GM18511 (cell line): Measurements from ENCODE around the gene TOMM40.
"Not testable (repeated sequence)": the region's sequence is repeated elsewhere in the genome, so short reads cannot be mapped to it uniquely, and the experiment has no call there.

Experiments
- ATAC-seq: cut with Tn5 transposase; IDR thresholded peaks from one replicate; pipeline ENCODE4 v1.9.1; 2021; ENCODE audit warnings: mild to moderate bottlenecking, moderate library complexity; ENCODE audit not compliant: unreplicated experiment

The TOMM40 gene

GRCh38 chr19:44924243-44924725 lies 33.2 kb downstream of the TOMM40 start:
- no peak for ATAC-seq

GRCh38 chr19:44925114-44925891 lies 34.2 kb downstream of the TOMM40 start:
- no peak for ATAC-seq

DNA sequence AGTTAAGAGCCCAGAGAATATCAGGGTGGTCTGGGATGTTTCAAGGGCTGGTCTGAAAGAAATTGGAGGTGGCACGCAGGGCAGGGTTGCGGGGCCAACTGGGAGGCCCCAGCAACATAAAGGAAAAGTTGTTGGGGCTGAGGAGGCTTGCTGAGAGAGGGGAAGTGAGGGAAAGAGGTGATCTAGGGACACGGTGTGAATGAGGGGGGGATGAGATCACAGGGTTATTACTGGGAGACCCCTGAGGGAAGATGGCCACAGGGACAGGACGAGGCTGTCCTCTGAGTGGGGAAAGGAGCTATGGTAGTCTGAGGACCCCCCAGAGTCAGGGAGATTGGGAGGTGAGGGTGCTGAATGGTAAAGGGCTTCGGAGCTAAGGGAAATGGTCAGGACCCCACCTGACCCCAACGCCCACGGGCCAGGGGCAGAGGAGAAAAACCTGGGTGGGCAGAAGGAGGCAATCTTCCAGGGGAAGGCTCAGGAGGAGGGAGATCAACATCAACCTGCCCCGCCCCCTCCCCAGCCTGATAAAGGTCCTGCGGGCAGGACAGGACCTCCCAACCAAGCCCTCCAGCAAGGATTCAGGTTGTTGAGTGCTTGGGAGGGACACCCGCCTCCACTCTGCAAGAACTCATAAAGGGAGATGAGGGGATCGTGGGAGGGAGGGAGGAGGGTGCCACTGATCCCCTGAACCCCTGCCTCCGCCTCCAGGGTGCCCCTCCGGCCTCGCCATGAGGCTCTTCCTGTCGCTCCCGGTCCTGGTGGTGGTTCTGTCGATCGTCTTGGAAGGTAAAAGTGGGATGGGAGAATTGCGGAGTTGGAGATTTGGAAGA lies 35.4 kb downstream of the TOMM40 start:
- ATAC-seq: not testable (repeated sequence)

DNA sequence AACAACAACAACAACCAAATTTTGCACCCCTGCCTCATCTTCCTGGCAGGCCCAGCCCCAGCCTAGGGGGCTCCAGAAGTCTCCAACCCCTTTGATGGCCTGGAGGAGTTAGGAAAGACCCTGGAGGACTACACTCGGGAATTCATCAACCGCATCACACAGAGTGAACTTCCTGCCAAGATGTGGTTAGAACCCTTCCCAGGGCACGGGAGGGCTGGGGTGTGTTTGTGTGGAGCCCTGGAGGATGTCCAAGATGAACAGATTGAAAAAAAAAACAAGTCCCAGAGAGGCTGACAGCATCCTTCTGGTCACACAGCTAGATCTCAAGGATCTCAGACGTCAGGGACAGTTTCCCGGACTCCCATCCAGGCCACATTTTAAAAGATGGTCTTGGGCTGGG lies 36.7 kb downstream of the TOMM40 start:
- ATAC-seq: no peak

GRCh38 chr19:44930088-44930487 lies 39.0 kb downstream of the TOMM40 start:
- no peak for ATAC-seq

DNA sequence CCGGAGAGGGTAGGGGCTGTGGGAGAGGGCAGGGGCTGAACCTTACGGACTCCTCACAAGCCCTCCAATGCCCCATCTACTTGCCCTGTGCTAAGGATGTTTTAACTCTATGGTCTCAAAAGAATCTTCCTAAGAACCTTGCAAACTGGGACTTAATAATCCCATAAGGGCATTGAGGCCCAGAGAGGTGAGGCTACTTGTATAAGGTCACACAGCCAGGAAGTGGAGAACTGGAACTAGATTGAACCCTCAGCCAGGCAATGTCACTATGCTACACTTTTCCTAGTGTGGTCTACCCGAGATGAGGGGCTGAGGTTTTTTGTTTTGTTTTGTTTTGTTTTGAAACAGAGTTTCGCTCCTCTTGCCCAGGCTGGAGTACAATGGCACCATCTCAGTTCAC lies 40.5 kb downstream of the TOMM40 start:
- no peak for ATAC-seq

- ATAC-seq: no peak
Measured at GRCh38 chr19:44939668-44940067, 48.6 kb downstream of the TOMM40 start.

DNA sequence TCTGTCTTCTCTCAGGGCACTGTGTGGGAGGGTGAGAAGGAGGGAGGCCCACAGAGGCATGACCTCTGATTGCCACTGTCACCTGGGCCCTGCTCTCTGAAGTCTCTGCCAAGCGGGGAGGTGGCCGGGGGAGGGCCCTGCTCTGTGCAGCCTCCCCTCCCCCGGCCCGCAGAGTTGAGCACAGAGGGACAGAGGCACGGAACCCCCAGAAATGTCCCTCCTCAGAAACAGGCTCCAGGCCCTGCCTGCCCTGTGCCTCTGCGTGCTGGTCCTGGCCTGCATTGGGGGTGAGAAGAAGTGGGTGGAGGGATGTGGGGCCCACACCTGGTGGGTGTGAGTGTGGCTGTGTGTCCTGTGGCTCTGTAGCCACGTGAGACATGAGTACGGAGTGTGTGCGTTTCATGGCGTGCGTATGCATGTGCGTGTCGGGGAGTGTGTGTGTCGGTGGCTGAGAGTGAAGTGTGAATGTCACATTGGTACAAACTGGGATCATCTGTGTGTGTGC lies 51.1 kb downstream of the TOMM40 start, which contains the start of gene APOC4:
Gene APOC4 (plus strand): TSS at position 171 of the 505 bp plus-strand sequence. CDS start 41 bp downstream, at position 212.
- no peak for ATAC-seq

- ATAC-seq: peak; percentile 83
Measured at GRCh38 chr19:44943801-44944249, 52.8 kb downstream of the TOMM40 start.

GRCh38 chr19:44947041-44947581 lies 56.1 kb downstream of the TOMM40 start:
- ATAC-seq: no peak

- no peak for ATAC-seq
Measured at GRCh38 chr19:44948237-44948636, 57.2 kb downstream of the TOMM40 start.

GRCh38 chr19:44948763-44949374 lies 57.8 kb downstream of the TOMM40 start:
- ATAC-seq: no peak

DNA sequence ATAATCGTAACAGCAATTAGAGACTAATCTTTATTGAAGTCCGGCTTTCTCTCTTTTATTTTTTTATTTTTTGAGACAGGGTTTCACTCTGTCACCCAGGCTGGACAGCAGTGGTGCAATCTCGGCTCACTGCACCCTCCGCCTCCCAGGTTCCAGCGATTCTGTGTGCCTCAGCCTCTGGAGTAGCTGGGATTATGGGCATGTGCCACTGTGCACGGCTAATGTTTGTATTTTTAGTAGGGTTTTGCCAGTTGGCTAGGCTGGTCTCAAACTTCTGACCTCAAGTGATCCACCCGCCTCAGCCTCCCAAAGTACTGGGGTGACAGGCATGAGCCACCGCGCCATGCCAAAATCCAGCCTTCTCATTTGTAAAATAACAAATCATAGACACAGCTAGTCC lies 58.5 kb downstream of the TOMM40 start:
- ATAC-seq: no peak

DNA sequence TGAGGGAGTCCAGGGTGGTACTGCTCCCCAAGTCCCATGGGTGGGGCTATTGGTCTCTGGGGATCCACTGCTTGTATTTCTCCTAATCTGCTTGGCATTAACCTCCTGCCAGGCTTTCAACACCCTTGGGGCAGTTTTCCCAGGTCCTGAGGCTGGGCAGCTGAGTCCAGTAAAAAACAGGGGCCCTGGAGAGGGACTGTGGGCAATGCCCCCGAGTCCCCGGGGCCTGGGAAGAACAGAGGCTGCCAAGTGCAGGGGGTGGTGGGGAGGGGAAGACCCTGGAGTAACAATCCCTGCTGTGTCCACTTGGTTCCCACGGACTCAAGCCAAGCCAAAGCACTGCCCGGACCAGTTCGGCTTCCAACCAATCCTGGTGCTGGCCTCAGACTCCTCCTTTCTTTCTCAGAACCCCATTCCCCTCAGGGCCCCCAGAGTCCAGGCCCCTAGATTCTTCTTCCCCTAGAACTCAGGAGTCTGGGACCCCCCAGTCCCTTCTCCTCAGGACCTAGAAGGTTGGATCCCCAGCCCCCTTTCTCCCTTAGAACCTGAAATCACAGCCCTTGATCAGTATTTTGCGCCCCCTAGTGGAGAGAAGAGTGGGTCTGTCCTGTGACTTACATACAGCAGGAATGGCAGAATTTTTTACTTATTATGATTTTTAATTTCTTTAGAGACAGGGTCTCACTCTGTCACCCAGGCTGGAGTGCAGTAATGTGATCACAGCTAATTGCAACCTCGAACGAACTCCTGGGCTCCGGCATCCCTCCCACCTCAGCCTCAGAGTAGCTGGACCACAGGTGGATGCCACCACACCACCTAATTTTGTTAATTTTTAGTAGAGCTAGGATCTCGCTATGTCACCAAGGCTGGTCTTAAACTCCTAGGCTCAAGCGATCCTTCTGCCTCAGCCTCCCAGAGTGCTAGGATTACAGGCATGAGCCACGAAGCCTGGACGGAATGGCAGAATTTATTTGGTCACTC lies 60.4 kb downstream of the TOMM40 start:
- no peak for ATAC-seq
